Effector memory CD4-positive, alpha-beta T cell (primary cell): Measurements from ENCODE around the gene BTRC.
"Not testable (repeated sequence)": the region's sequence is repeated elsewhere in the genome, so short reads cannot be mapped to it uniquely, and the experiment has no call there.

Experiments used
- DNase-seq, 3 donors: peaks; one replicate each; pipeline ENCODE4 v3.0.0-alpha.2; 2020
- H3K27ac ChIP-seq: 2 replicates; pipeline ENCODE4 v1.7.0; 2013; ENCODE audit warnings: mild to moderate bottlenecking, low read length, moderate library complexity; ENCODE audit not compliant: insufficient read depth, poor library complexity, severe bottlenecking
- H3K27me3 ChIP-seq: replicated peaks from 2 replicates; pipeline ENCODE4 v1.7.0; 2013; ENCODE audit warnings: mild to moderate bottlenecking, low read length; ENCODE audit not compliant: insufficient read depth, control insufficient read depth, poor library complexity, severe bottlenecking
- H3K36me3 ChIP-seq: 2 replicates; pipeline ENCODE4 v1.7.0; 2013; ENCODE audit warnings: mild to moderate bottlenecking, low read length, moderate library complexity; ENCODE audit not compliant: control insufficient read depth, insufficient read depth
- H3K4me1 ChIP-seq: 2 replicates; pipeline ENCODE4 v1.7.0; 2013; ENCODE audit warnings: low read length, mild to moderate bottlenecking; ENCODE audit not compliant: control insufficient read depth, insufficient read depth, poor library complexity, severe bottlenecking
- H3K4me3 ChIP-seq: 2 replicates; pipeline ENCODE4 v1.7.0; 2013; ENCODE audit warnings: low read length, low read depth, mild to moderate bottlenecking; ENCODE audit not compliant: insufficient read depth, poor library complexity, severe bottlenecking
- H3K9me3 ChIP-seq: 2 replicates; pipeline ENCODE4 v1.7.0; 2013; ENCODE audit warnings: mild to moderate bottlenecking, low read length, moderate library complexity; ENCODE audit not compliant: control insufficient read depth

Gene BTRC

DNA sequence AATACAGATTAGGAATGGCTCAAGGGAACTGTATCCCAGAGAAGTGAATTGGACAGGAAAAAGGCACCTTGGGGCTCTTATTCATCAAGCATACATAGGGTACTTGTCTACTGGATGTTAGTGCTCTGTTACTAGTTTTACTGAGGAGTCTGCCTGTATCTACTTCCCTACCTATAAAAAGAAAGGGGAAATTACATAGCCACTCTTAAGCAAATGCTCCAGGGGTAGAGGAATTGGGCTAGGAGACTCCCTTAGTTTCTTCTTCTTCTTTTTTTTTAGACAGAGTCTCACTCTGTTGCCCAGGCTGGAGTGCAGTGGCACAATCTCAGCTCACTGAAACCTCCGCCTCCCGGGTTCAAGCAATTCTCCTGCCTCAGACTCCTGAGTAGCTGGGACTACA is 239.4 kb downstream of the BTRC start:
- not testable (repeated sequence) for H3K36me3 ChIP-seq, H3K4me3 ChIP-seq, H3K27ac ChIP-seq, H3K4me1 ChIP-seq, H3K27me3 ChIP-seq, H3K9me3 ChIP-seq, DNase-seq

- Histone ChIP-seq H3K4me1 (no peaks in the 10 kb centered on the region), H3K36me3 (no peaks in the 10 kb centered on the region), H3K4me3 (no peak overlapping the region), H3K9me3 (no peaks in the 10 kb centered on the region), H3K27ac (no peak overlapping the region), H3K27me3 (no peaks in the 10 kb centered on the region)
- no peak for DNase-seq
Observed at GRCh38 chr10:101595591-101596433, 241.8 kb downstream of the BTRC start.

DNA sequence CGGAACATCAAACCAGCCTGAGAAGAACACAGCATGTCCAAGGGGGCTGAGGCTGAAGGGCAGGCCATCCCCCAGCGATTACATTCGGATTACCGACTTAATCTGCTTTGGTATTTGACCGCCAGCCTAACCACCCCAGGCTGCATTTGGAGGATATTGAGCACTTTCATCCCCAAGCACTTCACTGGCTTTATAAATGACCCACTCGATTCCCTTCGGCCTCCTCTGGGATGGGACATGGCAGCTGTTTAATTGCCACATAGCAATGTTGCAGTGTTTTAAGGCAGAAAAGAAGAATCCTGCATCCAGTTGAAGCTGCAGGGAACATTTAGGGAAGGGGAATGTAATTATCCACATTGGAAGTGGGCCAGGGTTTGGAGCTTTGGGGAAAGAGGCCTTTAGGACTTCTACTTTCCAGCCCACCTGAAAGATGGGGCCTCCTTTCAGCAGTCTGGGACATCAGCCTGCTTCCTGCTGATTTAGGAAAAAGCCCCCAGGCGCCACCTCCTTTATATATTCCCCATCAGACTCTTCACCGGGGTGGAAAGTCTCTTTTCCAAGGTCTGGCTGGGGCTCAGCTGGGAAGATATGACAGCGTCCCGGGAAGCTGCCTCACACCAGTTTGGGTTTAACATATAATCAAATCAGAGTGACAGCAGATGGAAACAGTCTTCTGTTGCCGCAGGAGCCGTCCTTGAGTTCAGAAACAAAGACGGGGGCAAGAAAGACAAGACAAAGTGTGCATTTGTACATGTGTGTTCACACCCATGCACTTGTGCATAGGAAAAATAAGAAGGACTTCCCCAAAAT is 243.3 kb downstream of the BTRC start:
- Histone ChIP-seq H3K4me1 (no peaks in the 10 kb centered on the region), H3K27me3 (no peaks in the 10 kb centered on the region), H3K36me3 (no peaks in the 10 kb centered on the region), H3K9me3 (no peaks in the 10 kb centered on the region), H3K27ac (no peak overlapping the region), H3K4me3 (no peak overlapping the region)
- no peak for DNase-seq

GRCh38 chr10:101601541-101601940 is 247.6 kb downstream of the BTRC start:
- Histone ChIP-seq H3K9me3 (no peaks in the 10 kb centered on the region), H3K4me3 (no peak overlapping the region), H3K4me1 (no peaks in the 10 kb centered on the region), H3K27ac (no peak overlapping the region), H3K36me3 (peaks cover 15% of the 10 kb centered on the region), H3K27me3 (no peaks in the 10 kb centered on the region)
- DNase-seq, result no peak

DNA sequence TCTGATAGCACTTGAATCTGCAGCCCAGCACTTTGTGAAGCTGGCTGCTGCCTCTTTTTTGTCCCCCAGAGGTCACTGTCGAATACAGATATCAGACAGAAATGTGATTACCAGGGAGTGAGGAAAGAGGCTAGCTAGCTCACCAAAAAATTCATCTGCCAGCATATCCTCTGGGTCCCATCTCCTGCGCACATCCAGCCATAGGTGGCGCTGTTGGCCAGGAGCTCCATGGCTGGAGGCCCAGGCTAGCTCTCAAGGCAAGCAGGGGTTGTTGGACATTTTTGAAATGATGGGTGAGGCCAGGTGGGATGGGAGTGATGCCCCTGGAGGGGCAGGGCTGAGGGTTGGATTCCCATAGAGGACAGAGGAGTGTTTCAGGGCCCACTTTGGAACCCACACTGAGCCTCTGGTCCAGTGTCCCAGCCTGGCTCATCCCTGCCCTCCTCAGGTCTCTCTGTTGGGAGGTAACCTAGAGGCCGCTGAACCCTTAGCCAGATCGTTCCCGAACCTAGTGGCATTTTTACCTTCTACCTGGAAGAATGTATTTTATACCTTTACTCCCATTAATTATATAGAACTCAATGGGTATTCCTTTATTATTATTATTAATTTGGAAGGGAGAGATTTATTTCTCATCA is 248.9 kb downstream of the BTRC start:
- H3K9me3 ChIP-seq, result no peaks in the 10 kb centered on the region
- H3K27me3 ChIP-seq, result no peaks in the 10 kb centered on the region
- H3K36me3 ChIP-seq, result peaks cover 27% of the 10 kb centered on the region
- H3K4me1 ChIP-seq, result no peaks in the 10 kb centered on the region
- no peak overlapping the region for H3K27ac ChIP-seq
- peak in 2 of 3 donors; percentile 9 to 17 for DNase-seq
- no peak overlapping the region for H3K4me3 ChIP-seq
